Naive B cell (primary cell): ENCODE data around the gene MCF2. TPM values are rescaled to one million over a fixed set of nuclear protein-coding genes. Genes with fewer than 3 reads are reported as not detected.

ENCODE experiments used
- ATAC-seq, 2 donors: fragments of 150-1000 bp; cut with Tn5 transposase; 2 replicates each; pipeline ENCODE4 v1.10.0; 2021; ENCODE audit warnings: low read depth in 2 of 2, mild to moderate bottlenecking in 2 of 2, moderate library complexity in 2 of 2
- DNase-seq: peaks from one replicate; pipeline ENCODE4 v3.0.0; 2022
- H3K27ac Mint-ChIP-seq, 6 donors: one replicate each; pipeline ENCODE4 v1.8.0; 2020 to 2022; ENCODE audit warnings: mild to moderate bottlenecking in 6 of 6, mixed read lengths in 6 of 6, moderate library complexity in 5 of 6, inconsistent platforms in 2 of 6
- H3K27me3 Mint-ChIP-seq, 3 donors: one replicate each; pipeline ENCODE4 v1.8.0; 2021 to 2022; ENCODE audit warnings: mixed read lengths in 3 of 3, mild to moderate bottlenecking in 1 of 3
- H3K36me3 Mint-ChIP-seq, 2 donors: one replicate each; pipeline ENCODE4 v1.8.0; 2020 to 2022; ENCODE audit warnings: mixed read lengths in 2 of 2, inconsistent platforms in 1 of 2, mild to moderate bottlenecking in 1 of 2
- H3K4me1 Mint-ChIP-seq, 3 donors: one replicate each; pipeline ENCODE4 v1.8.0; 2020 to 2022; ENCODE audit warnings: mixed read lengths in 3 of 3, inconsistent platforms in 1 of 3, mild to moderate bottlenecking in 1 of 3, moderate library complexity in 1 of 3
- H3K4me3 Mint-ChIP-seq, 8 donors: one replicate each; pipeline ENCODE4 v1.8.0; 2020 to 2022; ENCODE audit warnings: mild to moderate bottlenecking in 8 of 8, mixed read lengths in 8 of 8, moderate library complexity in 8 of 8, inconsistent platforms in 2 of 8
- H3K9me3 Mint-ChIP-seq, 7 donors: one replicate each; pipeline ENCODE4 v1.8.0; 2020 to 2022; ENCODE audit warnings: mixed read lengths in 7 of 7, mild to moderate bottlenecking in 5 of 7, inconsistent platforms in 2 of 7, moderate library complexity in 1 of 7
- polyA plus RNA-seq, 6 donors: library from polyadenylated mRNA; unstranded; fragments of 300-500 nt; fragmentation: Illumina TruSeq; gene quantifications; one replicate each; pipeline ENCODE4 v1.2.3, GENCODE V29; 2021; ENCODE audit warnings: low read depth in 6 of 6

Gene MCF2
- polyA plus RNA-seq = not detected

- Mint-ChIP-seq H3K4me1 (no peaks in the 10 kb centered on the region), H3K9me3 (no peaks in the 10 kb centered on the region), H3K27ac (no peak within 1 kb of the TSS), H3K4me3 (no peak within 1 kb of the TSS), H3K36me3 (peaks cover 0 to 4% of the 10 kb centered on the region in 2 donors), H3K27me3 (no peaks in the 10 kb centered on the region)
- DNase-seq = no peak
- ATAC-seq = no peak
Measured at GRCh38 chrX:139708067-139708466, at the start of gene MCF2. MCF2 (minus strand) TSS chrX:139708167; CDS start chrX:139651744, 56,423 bp downstream.

- Mint-ChIP-seq H3K27me3 (no peaks in the 10 kb centered on the region), H3K36me3 (peaks cover 36 to 37% of the 10 kb centered on the region in 2 donors), H3K9me3 (peaks cover 5 to 25% (median 21%) of the 10 kb centered on the region in 7 donors), H3K4me1 (no peaks in the 10 kb centered on the region), H3K4me3 (no peak overlapping the region), H3K27ac (peak overlapping the region in 1 of 6 donors; percentile 48)
- DNase-seq (no peak), ATAC-seq (no peak)
Measured at GRCh38 chrX:139751053-139751452, 43.1 kb upstream of the MCF2 start.

- H3K9me3 Mint-ChIP-seq = peaks cover 5 to 25% (median 19%) of the 10 kb centered on the region in 7 donors
- DNase-seq (no peak), ATAC-seq (no peak)
- H3K4me1 Mint-ChIP-seq = no peaks in the 10 kb centered on the region
- no peak overlapping the region for H3K4me3 Mint-ChIP-seq
- no peak overlapping the region for H3K27ac Mint-ChIP-seq
- H3K27me3 Mint-ChIP-seq = no peaks in the 10 kb centered on the region
- H3K36me3 Mint-ChIP-seq = peaks cover 30 to 31% of the 10 kb centered on the region in 2 donors
Measured at GRCh38 chrX:139750390-139750789, 42.4 kb upstream of the MCF2 start.

- Mint-ChIP-seq H3K36me3 (peaks cover 6 to 11% of the 10 kb centered on the region in 2 donors), H3K27ac (no peak overlapping the region), H3K4me1 (no peaks in the 10 kb centered on the region), H3K27me3 (no peaks in the 10 kb centered on the region), H3K4me3 (no peak overlapping the region), H3K9me3 (no peaks in the 10 kb centered on the region)
- ATAC-seq (no peak), DNase-seq (no peak)
Measured at GRCh38 chrX:139739138-139739537, 31.2 kb upstream of the MCF2 start.

- H3K27ac Mint-ChIP-seq = no peak overlapping the region
- H3K4me1 Mint-ChIP-seq = no peaks in the 10 kb centered on the region
- no peak for ATAC-seq
- no peak overlapping the region for H3K4me3 Mint-ChIP-seq
- DNase-seq = no peak
- peaks cover 6 to 11% of the 10 kb centered on the region in 2 donors for H3K36me3 Mint-ChIP-seq
- H3K9me3 Mint-ChIP-seq = no peaks in the 10 kb centered on the region
- H3K27me3 Mint-ChIP-seq = no peaks in the 10 kb centered on the region
Measured at GRCh38 chrX:139738581-139738980, 30.6 kb upstream of the MCF2 start.

- ATAC-seq (no peak), DNase-seq (no peak)
- peaks cover 4 to 15% of the 10 kb centered on the region in 2 donors for H3K36me3 Mint-ChIP-seq
- H3K27me3 Mint-ChIP-seq = no peaks in the 10 kb centered on the region
- no peaks in the 10 kb centered on the region for H3K9me3 Mint-ChIP-seq
- H3K27ac Mint-ChIP-seq = no peak overlapping the region
- no peak overlapping the region for H3K4me3 Mint-ChIP-seq
- no peaks in the 10 kb centered on the region for H3K4me1 Mint-ChIP-seq
Measured at GRCh38 chrX:139736151-139736550, 28.2 kb upstream of the MCF2 start.

- no peaks in the 10 kb centered on the region for H3K27me3 Mint-ChIP-seq
- no peaks in the 10 kb centered on the region for H3K9me3 Mint-ChIP-seq
- H3K36me3 Mint-ChIP-seq = peaks cover 0 to 10% of the 10 kb centered on the region in 2 donors
- ATAC-seq = no peak
- H3K4me1 Mint-ChIP-seq = no peaks in the 10 kb centered on the region
- no peak overlapping the region for H3K27ac Mint-ChIP-seq
- H3K4me3 Mint-ChIP-seq = no peak overlapping the region
- DNase-seq = no peak
Measured at GRCh38 chrX:139734996-139735395, 27.0 kb upstream of the MCF2 start.

GRCh38 chrX:139725720-139726119 is 17.8 kb upstream of the MCF2 start:
- Mint-ChIP-seq H3K4me3 (no peak overlapping the region), H3K4me1 (peaks cover 0 to 5% (median 2%) of the 10 kb centered on the region in 3 donors), H3K9me3 (peaks cover 0 to 1% (median 0%) of the 10 kb centered on the region in 7 donors), H3K27me3 (no peaks in the 10 kb centered on the region), H3K27ac (no peak overlapping the region), H3K36me3 (peaks cover 0 to 5% of the 10 kb centered on the region in 2 donors)
- no peak for ATAC-seq
- DNase-seq = no peak

GRCh38 chrX:139724626-139725025 is 16.7 kb upstream of the MCF2 start:
- H3K9me3 Mint-ChIP-seq = peaks cover 0 to 1% (median 0%) of the 10 kb centered on the region in 7 donors
- no peak overlapping the region for H3K4me3 Mint-ChIP-seq
- ATAC-seq (no peak), DNase-seq (no peak)
- H3K27ac Mint-ChIP-seq = no peak overlapping the region
- peaks cover 0 to 5% of the 10 kb centered on the region in 2 donors for H3K36me3 Mint-ChIP-seq
- H3K4me1 Mint-ChIP-seq = peaks cover 0 to 13% (median 3%) of the 10 kb centered on the region in 3 donors
- no peaks in the 10 kb centered on the region for H3K27me3 Mint-ChIP-seq

GRCh38 chrX:139720979-139721378 is 13.0 kb upstream of the MCF2 start:
- peaks cover 0 to 13% (median 3%) of the 10 kb centered on the region in 3 donors for H3K4me1 Mint-ChIP-seq
- H3K9me3 Mint-ChIP-seq = peaks cover 0 to 1% (median 0%) of the 10 kb centered on the region in 7 donors
- no peak overlapping the region for H3K4me3 Mint-ChIP-seq
- no peak for DNase-seq
- no peaks in the 10 kb centered on the region for H3K27me3 Mint-ChIP-seq
- H3K36me3 Mint-ChIP-seq = no peaks in the 10 kb centered on the region
- no peak for ATAC-seq
- H3K27ac Mint-ChIP-seq = peak overlapping the region in 1 of 6 donors; percentile 93

- Mint-ChIP-seq H3K36me3 (no peaks in the 10 kb centered on the region), H3K4me1 (peaks cover 0 to 13% (median 3%) of the 10 kb centered on the region in 3 donors), H3K9me3 (peaks cover 0 to 1% (median 0%) of the 10 kb centered on the region in 7 donors), H3K27ac (no peak overlapping the region), H3K4me3 (peak overlapping the region in 1 of 8 donors; percentile 64), H3K27me3 (no peaks in the 10 kb centered on the region)
- no peak for ATAC-seq
- no peak for DNase-seq
Measured at GRCh38 chrX:139720136-139720535, 12.2 kb upstream of the MCF2 start.

- Mint-ChIP-seq H3K4me1 (no peaks in the 10 kb centered on the region), H3K4me3 (no peak overlapping the region), H3K9me3 (no peaks in the 10 kb centered on the region), H3K36me3 (peaks cover 0 to 4% of the 10 kb centered on the region in 2 donors), H3K27ac (no peak overlapping the region), H3K27me3 (no peaks in the 10 kb centered on the region)
- no peak for DNase-seq
- no peak for ATAC-seq
Measured at GRCh38 chrX:139702658-139703057, 5.3 kb downstream of the MCF2 start.

GRCh38 chrX:139692908-139693307 is 15.1 kb downstream of the MCF2 start:
- Mint-ChIP-seq H3K27ac (peak overlapping the region in 1 of 6 donors; percentile 85), H3K27me3 (peaks cover 7 to 33% (median 22%) of the 10 kb centered on the region in 3 donors), H3K4me3 (peak overlapping the region in 1 of 8 donors; percentile 18), H3K4me1 (peaks cover 0 to 10% (median 0%) of the 10 kb centered on the region in 3 donors), H3K36me3 (no peaks in the 10 kb centered on the region), H3K9me3 (peaks cover 0 to 9% (median 0%) of the 10 kb centered on the region in 7 donors)
- DNase-seq (no peak), ATAC-seq (no peak)

- no peak for DNase-seq
- peaks cover 0 to 10% (median 0%) of the 10 kb centered on the region in 3 donors for H3K4me1 Mint-ChIP-seq
- H3K36me3 Mint-ChIP-seq = no peaks in the 10 kb centered on the region
- peaks cover 0 to 9% (median 0%) of the 10 kb centered on the region in 7 donors for H3K9me3 Mint-ChIP-seq
- H3K27ac Mint-ChIP-seq = no peak overlapping the region
- peaks cover 7 to 37% (median 22%) of the 10 kb centered on the region in 3 donors for H3K27me3 Mint-ChIP-seq
- ATAC-seq = no peak
- H3K4me3 Mint-ChIP-seq = peak overlapping the region in 1 of 8 donors; percentile 18
Measured at GRCh38 chrX:139692506-139692849, 15.5 kb downstream of the MCF2 start.
